UCSD-AML1 (cell line): ENCODE results near the gene SSC4D.
A peak's percentile ranks its signal among the peaks of the same experiment; 100 is the strongest.
"Not testable (repeated sequence)": the region's sequence is repeated elsewhere in the genome, so short reads cannot be mapped to it uniquely, and the experiment has no call there.

Experiments used
- DNase-seq: peaks from one replicate; lab custom pipeline; 2025; ENCODE audit not compliant: unreplicated experiment; lab: John Stamatoyannopoulos, UW

Gene SSC4D

DNA sequence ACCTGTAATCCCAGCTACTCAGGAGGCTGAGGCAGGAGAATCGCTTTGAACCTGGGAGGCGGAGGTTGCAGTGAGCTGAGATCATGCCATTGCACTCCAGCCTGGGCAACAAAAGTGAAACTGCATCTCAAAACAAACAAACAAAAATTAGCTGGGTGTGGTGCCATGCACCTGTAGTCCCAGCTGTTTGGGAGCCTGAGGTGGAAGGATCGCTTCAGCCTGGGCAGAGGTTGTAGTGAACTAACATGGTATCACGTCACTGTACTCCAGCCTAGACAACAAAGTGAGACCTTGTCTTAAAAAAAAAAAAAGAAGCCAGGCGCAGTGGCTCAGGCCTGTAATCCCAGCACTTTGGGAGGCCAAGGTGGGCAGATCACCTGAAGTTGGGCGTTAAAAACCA lies 21.7 kb downstream of the SSC4D start:
- not testable (repeated sequence) for DNase-seq

DNA sequence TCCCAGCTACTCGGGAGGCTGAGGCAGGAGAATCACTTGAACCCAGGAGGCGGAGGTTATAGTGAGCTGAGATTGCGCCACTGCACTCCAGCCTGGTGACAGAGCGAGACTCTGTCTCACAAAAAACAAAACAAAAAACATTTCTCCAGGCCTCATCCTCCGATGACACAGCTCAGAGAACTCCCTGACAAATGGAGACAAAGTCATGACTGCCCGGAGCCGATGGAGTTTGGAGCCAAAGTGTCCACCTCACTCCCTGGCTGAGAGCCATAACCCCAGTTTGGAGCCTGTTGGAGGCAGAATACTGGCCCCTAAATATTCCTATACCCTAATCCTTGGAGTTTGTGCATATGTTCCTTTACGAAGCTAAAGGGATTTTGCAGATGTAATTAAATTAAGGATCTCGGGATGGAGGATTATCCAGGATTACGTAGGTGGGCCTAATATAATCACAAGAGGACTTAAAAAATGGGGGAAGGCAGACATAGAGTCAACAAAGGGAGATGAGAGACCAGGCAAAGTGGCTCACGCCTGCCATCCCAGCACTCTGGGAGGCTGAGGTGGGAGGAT lies 22.7 kb downstream of the SSC4D start:
- no peak for DNase-seq

DNA sequence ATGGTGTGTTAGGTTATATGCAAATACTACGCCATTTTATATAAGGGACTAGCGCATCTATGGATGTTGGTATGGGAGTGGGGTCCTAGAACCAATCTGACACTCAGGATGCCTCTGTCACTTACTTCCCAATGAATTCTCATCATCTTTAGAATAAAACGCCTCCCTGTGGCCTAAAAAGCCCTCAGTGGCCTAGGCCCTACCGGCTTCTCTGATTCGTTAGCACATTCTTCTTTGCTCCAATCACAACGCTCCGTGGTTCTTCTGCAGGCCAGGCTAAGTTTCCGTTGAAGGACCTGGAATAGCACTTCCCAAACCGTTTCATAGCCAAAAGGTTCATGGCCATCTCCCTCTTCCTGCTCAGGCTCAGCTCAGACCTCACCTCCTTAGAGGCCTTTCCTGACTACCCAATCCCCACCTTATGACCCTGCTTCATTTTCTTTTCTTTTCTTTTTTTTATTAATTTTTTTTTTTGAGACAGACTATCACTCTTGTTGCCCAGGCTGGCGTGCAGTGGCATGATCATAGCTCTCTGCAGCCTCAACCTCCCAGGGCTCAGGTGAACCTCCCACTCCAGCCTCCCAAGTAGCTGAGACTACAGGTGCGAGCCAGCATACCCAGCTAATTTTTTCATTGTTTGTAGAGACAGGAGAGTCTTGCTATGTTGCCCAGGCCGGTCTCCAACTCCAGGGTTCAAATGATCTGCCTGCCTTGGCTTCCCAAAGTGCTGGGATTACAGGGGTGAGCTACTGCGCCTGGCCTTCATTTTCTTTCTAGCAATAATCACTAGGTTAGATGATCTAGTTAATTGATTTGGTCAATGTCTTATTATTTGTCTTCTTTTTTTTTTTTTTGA lies 26.2 kb downstream of the SSC4D start:
- DNase-seq: peak; percentile 18

DNA sequence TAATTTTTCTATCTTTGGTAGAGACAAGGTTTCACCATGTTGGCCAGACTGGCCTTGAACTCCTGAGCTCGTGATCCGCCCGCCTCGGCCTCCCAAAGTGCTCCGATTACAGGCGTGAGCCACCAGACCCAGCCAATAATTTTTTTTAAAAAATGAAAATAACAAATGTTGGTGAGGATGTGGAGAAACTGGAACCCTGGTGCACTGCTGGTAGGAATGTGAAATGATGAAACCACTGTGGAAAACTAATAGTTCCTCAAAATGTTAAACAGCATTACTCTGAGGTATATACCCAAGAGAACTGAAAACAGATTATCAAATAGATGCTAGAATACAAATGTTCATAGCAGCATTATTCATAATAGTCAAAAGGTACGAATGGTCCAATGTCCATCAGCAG lies 27.7 kb downstream of the SSC4D start:
- no peak for DNase-seq

DNA sequence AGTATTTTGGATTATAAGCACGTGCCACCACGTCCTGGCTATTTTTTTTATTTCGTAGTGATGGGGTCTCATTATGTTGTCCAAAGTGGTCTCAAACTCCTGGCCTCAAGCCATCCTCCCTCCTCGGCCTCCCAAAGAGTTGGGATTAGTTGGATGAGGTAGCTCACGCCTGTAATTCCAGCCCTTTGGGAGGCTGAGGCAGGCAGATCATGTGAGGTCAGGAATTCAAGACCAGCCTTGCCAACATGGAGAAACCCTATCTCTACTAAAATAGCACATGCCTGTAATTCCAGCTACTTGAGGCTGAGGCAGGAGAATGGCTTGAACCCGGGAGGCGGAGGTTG lies 28.9 kb downstream of the SSC4D start:
- DNase-seq: no peak

DNA sequence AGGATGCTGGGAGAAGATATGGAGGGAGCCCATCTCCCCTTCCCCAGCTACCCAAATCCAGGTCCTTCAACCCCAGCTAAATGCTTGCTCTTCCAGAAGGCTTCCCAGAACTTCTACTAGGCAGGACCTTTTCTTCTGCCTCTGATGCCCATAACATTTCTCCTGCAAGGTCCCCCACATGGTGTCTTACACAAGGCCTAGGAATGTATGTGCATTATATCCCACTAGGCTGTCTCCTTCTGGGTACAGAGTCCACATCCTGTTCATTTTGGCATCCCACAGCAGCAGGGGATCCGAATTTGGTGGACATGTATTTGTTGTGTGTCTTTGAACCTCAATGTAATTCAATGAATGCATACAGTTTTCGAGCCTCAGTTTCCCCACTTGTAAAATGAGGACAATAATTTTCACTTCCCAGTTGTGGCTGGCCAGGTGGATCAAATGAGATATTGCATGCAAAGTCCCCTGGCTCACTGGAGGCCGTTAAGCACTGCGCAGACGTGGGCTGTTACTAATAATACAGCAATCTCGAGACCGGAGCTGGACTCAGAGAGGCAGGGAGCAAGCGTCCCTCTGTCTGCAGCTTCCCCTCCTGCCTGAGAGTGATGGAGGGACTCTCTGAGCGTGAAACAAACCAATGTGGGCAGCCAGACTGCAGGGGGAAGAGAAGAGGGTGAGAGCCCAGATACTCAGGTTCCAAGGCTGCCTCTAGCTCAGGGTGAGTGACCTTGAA lies 32.1 kb downstream of the SSC4D start:
- DNase-seq: no peak

DNA sequence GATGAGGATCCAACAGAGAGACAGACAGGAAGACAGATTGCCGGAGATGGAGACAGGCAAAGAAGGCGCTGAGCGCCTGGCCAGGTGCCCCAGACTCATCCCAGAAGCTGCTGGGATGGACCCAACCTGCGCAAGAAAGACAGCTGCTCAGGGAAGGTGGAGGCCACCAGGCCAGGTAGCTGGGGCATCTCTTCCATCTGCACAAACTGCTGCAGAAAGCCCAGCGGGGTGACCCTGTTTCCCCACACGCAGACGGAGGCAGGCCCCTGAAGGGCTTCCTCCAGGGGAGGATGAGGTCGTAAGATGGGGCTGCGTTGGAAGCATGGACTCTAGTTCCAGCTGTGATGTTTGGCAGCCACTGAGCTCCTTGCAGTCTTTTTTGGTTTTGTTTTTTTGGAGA lies 34.2 kb downstream of the SSC4D start:
- DNase-seq: no peak

DNA sequence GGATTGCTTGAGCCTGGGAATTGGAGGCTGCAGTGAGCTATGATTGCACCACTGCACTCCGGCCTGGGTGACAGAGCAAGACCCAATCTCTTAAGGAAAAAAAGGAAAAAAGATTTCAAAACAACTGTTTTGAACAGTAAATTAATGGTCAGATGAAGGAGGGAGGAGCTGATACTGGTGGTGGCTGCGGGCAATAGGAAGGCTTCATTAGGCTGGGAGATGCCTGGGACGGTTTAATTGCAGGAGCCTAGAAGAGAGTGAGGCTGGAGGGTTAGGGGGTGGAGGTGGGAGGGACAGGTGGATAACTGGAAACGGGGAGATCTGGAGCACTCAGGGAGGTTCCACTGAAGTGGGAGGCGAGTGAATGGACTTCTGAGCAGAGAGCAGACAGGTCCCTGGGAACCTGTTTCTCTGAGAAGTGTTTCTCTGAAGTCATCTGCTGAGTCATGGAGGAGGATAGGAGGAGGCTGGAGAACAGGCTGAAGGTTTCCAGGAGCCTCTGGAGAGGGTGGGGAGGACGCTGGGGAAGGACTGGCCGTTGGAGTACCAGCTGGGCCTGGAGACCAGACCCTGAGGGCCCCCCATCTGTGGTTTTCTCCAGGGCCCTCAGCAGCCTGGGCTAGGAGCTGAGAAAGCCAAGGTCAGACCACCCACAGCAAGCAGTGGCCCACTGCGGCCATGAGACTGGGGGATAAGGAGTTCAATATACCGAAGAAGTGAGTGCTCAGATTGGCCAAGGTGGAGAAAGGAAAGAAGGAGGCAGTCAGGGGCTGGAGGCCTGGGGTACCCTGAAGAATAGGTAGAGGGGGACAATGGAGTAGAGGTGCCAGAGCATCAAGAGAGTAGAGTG lies 36.3 kb downstream of the SSC4D start:
- DNase-seq: peak; percentile 19

DNA sequence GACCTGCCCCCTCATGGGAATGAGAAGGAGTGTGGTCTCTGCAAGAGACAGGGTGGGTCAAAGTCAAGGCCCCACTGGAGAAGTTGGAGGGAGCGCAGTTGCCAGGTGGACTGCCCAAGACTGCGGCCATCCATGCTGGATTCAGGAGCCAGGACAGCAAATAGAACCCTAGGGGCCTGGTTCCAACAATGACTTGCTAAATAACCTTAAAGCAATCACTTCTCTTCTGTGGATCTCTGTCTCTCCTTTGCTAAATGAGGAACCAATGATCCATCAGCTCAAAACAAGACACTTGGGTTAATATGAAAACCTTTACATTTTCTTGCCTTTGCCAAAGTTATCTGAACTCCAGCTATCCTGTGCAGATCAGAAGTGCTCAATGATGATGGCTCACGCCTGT lies 38.1 kb downstream of the SSC4D start:
- DNase-seq: no peak

DNA sequence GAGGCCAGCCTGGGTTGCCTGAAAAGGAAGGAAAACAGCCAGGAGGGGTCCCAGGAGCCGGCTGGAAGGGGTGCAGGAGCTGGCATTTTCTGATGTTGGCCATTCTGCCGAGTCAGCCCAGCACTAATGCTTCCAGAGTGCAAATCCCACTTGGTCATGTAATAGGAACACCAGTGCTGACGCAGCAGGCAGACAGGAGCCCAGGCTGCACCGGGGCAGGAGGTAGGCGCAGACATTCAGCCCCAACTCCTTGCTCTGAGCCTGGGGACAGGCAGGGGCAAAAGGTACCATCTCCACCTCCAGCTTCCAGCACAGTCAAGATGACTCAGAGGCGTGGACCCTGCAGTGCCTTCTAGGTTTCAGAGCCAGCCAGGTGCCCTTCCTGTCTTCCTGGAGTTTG lies 40.5 kb downstream of the SSC4D start:
- DNase-seq: no peak

DNA sequence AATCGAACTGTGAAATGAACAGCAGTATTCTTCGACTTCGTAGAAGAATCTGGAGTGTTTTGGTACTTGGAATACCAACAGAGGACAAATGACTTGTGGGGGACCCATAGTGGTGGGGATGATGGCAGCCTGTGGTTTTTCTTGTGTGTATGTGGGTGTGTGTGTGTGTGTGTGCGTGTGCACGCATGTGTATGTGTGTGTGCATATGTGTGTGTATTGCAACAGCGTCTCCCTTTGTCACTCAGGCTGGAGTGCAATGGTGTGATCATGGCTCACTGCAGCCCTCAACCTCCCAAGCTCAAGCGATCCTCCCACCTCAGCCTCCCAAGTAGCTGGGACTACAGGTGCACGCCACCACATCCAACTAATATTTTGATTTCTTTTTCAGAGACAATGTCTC lies 41.3 kb downstream of the SSC4D start:
- no peak for DNase-seq

DNA sequence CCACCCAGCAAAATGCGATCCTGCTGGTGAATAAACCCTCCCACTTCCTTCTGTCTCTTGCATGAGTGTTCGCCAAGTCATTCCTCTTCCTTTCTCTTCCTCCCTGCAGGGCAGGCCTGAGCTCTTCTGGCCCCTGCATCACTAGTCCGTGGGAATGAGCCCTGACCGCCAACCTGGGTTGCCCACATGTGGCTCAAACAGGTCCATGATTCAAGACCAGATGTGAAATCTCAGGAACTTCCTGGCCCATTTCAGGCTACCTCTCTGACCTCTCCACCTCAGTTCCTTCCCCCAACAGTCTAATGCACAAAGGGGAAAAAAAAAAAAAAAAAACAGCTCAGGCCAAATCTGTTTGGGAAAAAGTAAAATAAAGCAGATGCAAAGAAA lies 45.3 kb downstream of the SSC4D start:
- peak; percentile 37 for DNase-seq

DNA sequence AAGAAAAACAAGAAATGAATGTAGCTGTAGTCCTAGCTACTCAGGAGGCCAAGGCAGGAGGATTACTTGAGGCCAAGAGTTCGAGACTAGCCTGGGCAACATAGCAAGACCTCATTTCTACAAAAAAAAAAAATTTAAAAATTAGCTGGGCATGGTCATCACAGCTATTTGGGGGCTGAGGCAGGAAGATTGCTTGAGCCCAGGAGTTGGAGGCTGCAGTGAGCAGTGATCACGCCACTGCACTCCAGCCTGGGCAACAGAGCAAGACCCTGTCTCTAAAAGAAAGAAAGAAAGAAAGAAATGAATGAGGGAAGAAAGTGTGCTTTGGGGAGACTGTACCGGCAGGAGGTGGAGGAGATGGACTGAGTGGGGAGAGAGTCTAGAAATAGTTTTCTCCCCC lies 45.7 kb downstream of the SSC4D start:
- not testable (repeated sequence) for DNase-seq

DNA sequence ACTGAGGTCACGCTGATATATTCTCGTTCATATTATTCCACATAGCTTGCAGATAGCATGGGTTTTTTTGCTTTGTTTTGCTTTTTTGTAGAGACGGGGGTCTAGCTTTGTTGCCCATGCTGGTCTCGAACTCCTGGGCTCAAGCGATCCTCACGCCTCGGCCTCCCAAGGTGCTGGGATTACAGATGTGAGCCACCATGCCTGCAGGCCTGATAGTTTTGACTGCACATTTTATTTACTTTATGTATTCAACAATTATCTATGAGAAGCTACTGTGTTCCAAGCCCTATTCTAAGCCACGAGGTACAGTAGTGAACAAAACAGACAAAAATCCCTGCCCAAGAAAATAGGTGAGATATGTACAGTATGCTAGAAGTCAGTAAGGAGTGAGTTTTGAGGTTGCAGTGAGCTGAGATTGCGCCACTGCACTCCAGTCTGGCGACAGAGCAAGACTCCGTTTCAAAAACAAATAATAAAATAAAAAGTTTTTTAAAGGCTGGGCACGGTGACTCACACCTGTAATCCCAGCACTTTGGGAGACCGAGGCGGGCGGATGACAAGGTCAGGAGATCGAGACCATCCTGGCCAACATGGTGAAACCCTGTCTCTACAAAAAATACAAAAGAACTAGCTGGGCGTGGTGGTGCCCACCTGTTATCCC lies 49.4 kb downstream of the SSC4D start:
- no peak for DNase-seq

DNA sequence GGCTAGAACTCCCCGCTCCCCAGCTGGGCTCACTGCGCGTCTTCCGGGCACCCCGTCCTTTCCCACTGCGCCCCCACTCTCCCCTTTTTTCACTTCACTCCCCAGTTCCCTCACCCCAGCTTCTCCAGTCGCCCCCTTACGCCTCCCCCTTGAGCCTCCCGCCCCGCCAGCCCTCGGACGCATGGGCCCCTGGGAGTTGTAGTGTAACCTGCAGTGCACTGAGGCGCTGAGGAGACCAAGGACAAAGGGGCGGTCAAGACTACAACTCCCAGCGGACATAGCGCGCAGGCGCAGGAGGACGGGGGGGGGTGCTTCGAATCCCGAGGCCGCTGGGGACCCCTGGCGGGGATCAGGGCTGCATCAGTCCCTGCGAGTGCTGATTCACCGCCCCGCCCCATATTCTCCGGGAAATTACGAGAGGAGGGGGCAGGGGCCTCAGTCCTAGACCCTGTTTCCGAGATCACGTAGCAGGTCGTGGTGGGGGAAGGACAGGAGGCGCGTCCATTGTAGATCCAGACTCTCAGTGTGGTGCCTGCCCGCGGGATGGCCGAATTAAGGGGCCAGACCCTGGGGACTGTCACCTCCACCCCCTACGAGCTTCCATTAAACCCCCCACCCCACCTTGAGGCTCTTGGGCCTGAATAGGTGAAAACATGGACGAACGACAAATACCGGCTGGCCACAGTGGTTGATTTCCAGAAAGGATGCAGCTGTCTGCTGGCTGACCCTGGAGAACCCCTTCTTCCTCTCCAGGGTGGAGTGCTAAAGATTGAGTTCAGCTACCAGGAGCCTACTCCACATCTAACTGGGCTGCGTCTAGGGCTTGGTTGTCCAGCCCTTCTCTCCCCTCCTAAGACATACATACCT lies 50.2 kb downstream of the SSC4D start:
- DNase-seq: peak; percentile 95

DNA sequence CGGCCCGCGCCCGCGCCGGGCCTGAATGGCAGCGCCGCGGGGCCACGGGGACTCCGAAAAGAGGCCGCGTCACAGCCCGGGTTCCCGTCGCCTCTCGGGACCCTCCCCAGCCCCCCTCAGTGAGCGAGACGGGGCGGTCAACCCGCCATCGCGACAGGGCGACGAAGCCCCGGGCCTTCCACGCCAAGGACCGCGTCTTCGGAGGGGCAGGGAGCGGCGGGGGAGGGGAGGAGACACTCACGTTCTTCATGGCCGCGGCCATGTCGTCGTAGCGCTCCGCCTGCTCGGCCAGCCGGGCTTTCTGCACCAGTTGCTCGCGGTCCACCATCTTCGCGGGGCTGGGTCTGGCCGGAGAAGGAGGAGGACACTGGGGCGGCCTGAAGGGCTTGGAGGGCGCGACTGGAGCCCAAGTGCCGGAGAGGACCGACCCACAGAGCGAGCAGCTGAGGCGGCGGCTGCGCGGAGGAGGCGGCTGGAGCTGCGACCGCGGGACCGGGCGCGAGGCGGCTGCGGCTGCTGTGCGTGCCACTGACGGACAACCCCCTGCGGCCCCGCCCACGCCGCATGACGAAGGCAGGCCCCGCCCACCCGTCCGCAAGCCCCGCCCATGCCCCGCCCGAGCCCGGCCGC lies 50.9 kb downstream of the SSC4D start, which contains the start of gene YWHAG:
YWHAG (minus strand) TSS at position 511 of the 630 bp plus-strand sequence; CDS start at position 328, 183 bp downstream.
- DNase-seq: peak; percentile 87

DNA sequence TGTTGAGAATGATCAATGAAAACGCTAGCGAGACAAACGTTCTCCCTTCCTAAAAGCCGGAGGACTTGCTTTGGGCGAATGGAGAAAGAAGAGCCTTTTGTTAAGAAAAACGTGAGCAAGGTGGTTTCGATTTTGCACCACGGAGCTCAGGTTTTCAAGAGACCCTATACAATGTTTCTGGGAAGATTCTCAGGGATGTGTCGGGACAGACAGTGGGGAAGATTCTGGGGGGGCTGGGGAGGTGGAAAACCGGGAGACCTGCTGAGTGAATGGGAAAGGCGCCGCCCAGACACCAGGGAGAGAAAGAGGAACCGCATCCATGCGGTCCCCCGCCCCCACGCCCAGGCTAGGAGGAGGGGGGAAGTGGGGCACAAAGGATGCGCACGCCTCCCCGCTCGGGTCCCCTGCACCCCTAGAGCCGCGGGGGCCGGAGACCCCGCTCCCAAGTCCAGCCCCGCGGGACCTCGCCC lies 51.5 kb downstream of the SSC4D start:
- peak; percentile 50 for DNase-seq

DNA sequence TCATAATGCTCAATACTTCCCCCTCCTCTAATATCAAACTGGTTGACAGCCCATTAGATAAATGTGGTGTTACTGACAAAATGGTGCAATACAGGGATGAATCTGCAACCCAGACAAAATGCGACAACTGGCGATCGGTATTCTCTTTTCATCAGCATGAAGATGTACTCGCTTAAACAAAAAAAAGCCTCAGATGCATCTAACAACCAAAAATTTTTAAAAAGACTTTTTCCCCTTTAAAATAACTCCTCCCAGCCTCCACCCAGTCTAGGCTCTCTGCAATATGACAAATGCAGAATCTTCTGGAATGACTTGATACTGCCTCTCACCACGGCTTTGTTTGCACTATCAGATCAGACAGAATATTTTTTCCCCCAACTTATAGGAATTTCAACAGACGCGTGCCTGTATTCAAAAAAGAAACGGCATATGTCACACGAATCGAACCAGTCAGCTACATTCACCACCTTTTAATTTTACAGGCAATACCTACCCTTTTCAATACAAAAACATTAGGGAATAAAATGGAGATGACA lies 52.0 kb downstream of the SSC4D start:
- no peak for DNase-seq

DNA sequence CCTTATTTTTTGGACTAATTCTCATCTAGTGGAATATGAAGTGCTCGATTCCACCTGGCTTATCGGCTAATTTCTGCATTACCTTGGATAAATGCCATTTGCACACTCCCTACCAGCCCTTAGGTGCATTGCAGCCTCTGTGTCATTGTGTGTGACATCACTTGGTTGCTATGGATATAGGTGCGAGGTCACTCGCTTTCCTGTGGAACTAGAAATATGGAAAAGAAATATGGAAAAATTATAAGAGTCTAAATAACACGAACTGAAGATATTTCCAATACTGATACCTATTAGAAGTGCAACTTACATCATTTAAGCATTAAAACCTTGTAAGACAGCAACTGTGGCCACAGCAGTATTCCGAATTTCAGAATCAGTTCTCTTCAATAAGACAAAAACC lies 52.7 kb downstream of the SSC4D start:
- no peak for DNase-seq
